Activated CD8-positive, alpha-beta T cell treated with anti-CD3 and anti-CD28 coated beads, Interleukin-2, amount 10 ng/mL, durations not matched to agents 7 days and 5 days (primary cell): ENCODE results near the gene SPON1. TPM values are rescaled to one million over a fixed set of nuclear protein-coding genes. Genes with fewer than 3 reads are reported as not detected.
"Not testable (repeated sequence)": the region's sequence is repeated elsewhere in the genome, so short reads cannot be mapped to it uniquely, and the experiment has no call there.

Source experiments
- ATAC-seq: fragments of 150-1000 bp; cut with Tn5 transposase; one replicate; pipeline ENCODE4 v1.10.0; 2021; ENCODE audit warnings: moderate library complexity
- CTCF ChIA-PET: fragments of 350-600 bp; sonication (Branson Sonifier 250); formaldehyde crosslinking; loops from one replicate; lab custom pipeline; 2021; ENCODE audit warnings: antibody characterized with exemption; lab: Charles Lee
- POLR2A ChIA-PET: fragments of 350-600 bp; sonication (Branson Sonifier 250); formaldehyde crosslinking; loops from one replicate; lab custom pipeline; 2021; ENCODE audit warnings: antibody characterized with exemption; lab: Charles Lee
- DNase-seq: peaks from one replicate; pipeline ENCODE4 v3.0.0-alpha.2; 2020
- H3K27ac Mint-ChIP-seq: one replicate; pipeline ENCODE4 v1.8.0; 2021; ENCODE audit warnings: mild to moderate bottlenecking, mixed read lengths
- H3K27me3 Mint-ChIP-seq: one replicate; pipeline ENCODE4 v1.8.0; 2021; ENCODE audit warnings: low read depth, mixed read lengths
- H3K36me3 Mint-ChIP-seq: one replicate; pipeline ENCODE4 v1.8.0; 2021; ENCODE audit warnings: low read depth, mixed read lengths
- H3K4me1 Mint-ChIP-seq: one replicate; pipeline ENCODE4 v1.8.0; 2021; ENCODE audit warnings: low read depth, mixed read lengths
- H3K4me3 Mint-ChIP-seq: one replicate; pipeline ENCODE4 v1.8.0; 2021; ENCODE audit warnings: mild to moderate bottlenecking, mixed read lengths
- H3K9me3 Mint-ChIP-seq: one replicate; pipeline ENCODE4 v1.8.0; 2022; ENCODE audit warnings: mixed read lengths; ENCODE audit not compliant: insufficient read depth
- total RNA-seq, 2 experiments: library from RNA; stranded (reverse); gene quantifications; one replicate each; pipeline ENCODE4 v1.2.3, GENCODE V29; 2021

The SPON1 gene
- under 1 TPM; 0.42 to 0.47 TPM for total RNA-seq

- no peaks in the 10 kb centered on the region for H3K9me3 Mint-ChIP-seq
- H3K27ac Mint-ChIP-seq: peak within 1 kb of the TSS; percentile 14
- ATAC-seq (peak; percentile 82), DNase-seq (peak; percentile 59)
- H3K4me1 Mint-ChIP-seq: peaks cover 11% of the 10 kb centered on the region
- no peaks in the 10 kb centered on the region for H3K36me3 Mint-ChIP-seq
- CTCF ChIA-PET: interaction anchor here (0.6 to 5.8 kb wide), 9 partner anchors 10 to 492 kb away, joined by 3 to 37 read pairs (median 5); no protein-coding TSS in a partner anchor
- peaks cover 72% of the 10 kb centered on the region for H3K27me3 Mint-ChIP-seq
- POLR2A ChIA-PET: no interaction called here
- H3K4me3 Mint-ChIP-seq: peak within 1 kb of the TSS; percentile 59
Measured at GRCh38 chr11:13962562-13963168, at the start of gene SPON1. TSS of gene SPON1 (plus strand) at chr11:13962723. CDS start at chr11:13962905, 182 bp downstream.

- no peak overlapping the region for H3K27ac Mint-ChIP-seq
- POLR2A ChIA-PET: no interaction called here
- H3K27me3 Mint-ChIP-seq: peaks cover 12% of the 10 kb centered on the region
- H3K9me3 Mint-ChIP-seq: no peaks in the 10 kb centered on the region
- DNase-seq (no peak), ATAC-seq (no peak)
- H3K4me1 Mint-ChIP-seq: peaks cover 5% of the 10 kb centered on the region
- no peak overlapping the region for H3K4me3 Mint-ChIP-seq
- no peaks in the 10 kb centered on the region for H3K36me3 Mint-ChIP-seq
- CTCF ChIA-PET: no interaction called here
Measured at GRCh38 chr11:13917264-13917663, 45.3 kb upstream of the SPON1 start.

GRCh38 chr11:13917904-13918303, 44.6 kb upstream of the SPON1 start:
- peaks cover 12% of the 10 kb centered on the region for H3K4me1 Mint-ChIP-seq
- H3K9me3 Mint-ChIP-seq: no peaks in the 10 kb centered on the region
- DNase-seq (no peak), ATAC-seq (no peak)
- ChIA-PET POLR2A (no interaction called here), CTCF (no interaction called here)
- H3K4me3 Mint-ChIP-seq: no peak overlapping the region
- H3K36me3 Mint-ChIP-seq: peaks cover 4% of the 10 kb centered on the region
- H3K27ac Mint-ChIP-seq: no peak overlapping the region
- H3K27me3 Mint-ChIP-seq: peaks cover 12% of the 10 kb centered on the region

GRCh38 chr11:13920756-13921155, 41.8 kb upstream of the SPON1 start:
- DNase-seq: no peak
- no peak for ATAC-seq
- H3K27ac Mint-ChIP-seq: no peak overlapping the region
- H3K4me1 Mint-ChIP-seq: peaks cover 39% of the 10 kb centered on the region
- H3K27me3 Mint-ChIP-seq: peaks cover 10% of the 10 kb centered on the region
- CTCF ChIA-PET: interaction anchor here (1.5 kb wide), 1 partner anchor 51 kb away, joined by 4 read pairs; no protein-coding TSS in a partner anchor
- H3K9me3 Mint-ChIP-seq: no peaks in the 10 kb centered on the region
- no peak overlapping the region for H3K4me3 Mint-ChIP-seq
- POLR2A ChIA-PET: no interaction called here
- H3K36me3 Mint-ChIP-seq: peaks cover 17% of the 10 kb centered on the region

- CTCF ChIA-PET: no interaction called here
Measured at GRCh38 chr11:13921545-13921944, 41.0 kb upstream of the SPON1 start.

GRCh38 chr11:13923182-13923581, 39.3 kb upstream of the SPON1 start:
- H3K4me1 Mint-ChIP-seq: peaks cover 46% of the 10 kb centered on the region
- no peak for ATAC-seq
- POLR2A ChIA-PET: no interaction called here
- peak overlapping the region; percentile 77 for H3K4me3 Mint-ChIP-seq
- H3K36me3 Mint-ChIP-seq: peaks cover 19% of the 10 kb centered on the region
- peaks cover 3% of the 10 kb centered on the region for H3K9me3 Mint-ChIP-seq
- H3K27ac Mint-ChIP-seq: peak overlapping the region; percentile 98
- peaks cover 10% of the 10 kb centered on the region for H3K27me3 Mint-ChIP-seq
- DNase-seq: no peak
- CTCF ChIA-PET: interaction anchor here (0.7 to 1.4 kb wide), 2 partner anchors 21 to 150 kb away, joined by 3 read pairs; no protein-coding TSS in a partner anchor

More at GRCh38 chr11:13921545-13921944, 41.0 kb upstream of the SPON1 start:
- no peak overlapping the region for H3K27ac Mint-ChIP-seq
- POLR2A ChIA-PET: no interaction called here
- no peaks in the 10 kb centered on the region for H3K9me3 Mint-ChIP-seq
- ATAC-seq (no peak), DNase-seq (no peak)
- H3K27me3 Mint-ChIP-seq: peaks cover 10% of the 10 kb centered on the region
- H3K4me1 Mint-ChIP-seq: peaks cover 42% of the 10 kb centered on the region
- peaks cover 17% of the 10 kb centered on the region for H3K36me3 Mint-ChIP-seq
- H3K4me3 Mint-ChIP-seq: no peak overlapping the region

GRCh38 chr11:13923716-13924650, 38.5 kb upstream of the SPON1 start:
- H3K9me3 Mint-ChIP-seq: peaks cover 6% of the 10 kb centered on the region
- ATAC-seq (peak; percentile 89), DNase-seq (peak; percentile 57)
- peaks cover 19% of the 10 kb centered on the region for H3K36me3 Mint-ChIP-seq
- CTCF ChIA-PET: interaction anchor here (0.7 to 2.1 kb wide), 6 partner anchors 11 to 151 kb away, joined by 3 to 5 read pairs (median 3); no protein-coding TSS in a partner anchor
- H3K27ac Mint-ChIP-seq: peak overlapping the region; percentile 98
- POLR2A ChIA-PET: no interaction called here
- H3K27me3 Mint-ChIP-seq: peaks cover 8% of the 10 kb centered on the region
- peak overlapping the region; percentile 77 for H3K4me3 Mint-ChIP-seq
- peaks cover 53% of the 10 kb centered on the region for H3K4me1 Mint-ChIP-seq

GRCh38 chr11:13924801-13925327, 37.7 kb upstream of the SPON1 start:
- Mint-ChIP-seq H3K4me3 (no peak overlapping the region), H3K27ac (peak overlapping the region; percentile 98), H3K36me3 (peaks cover 19% of the 10 kb centered on the region), H3K4me1 (peaks cover 58% of the 10 kb centered on the region), H3K9me3 (peaks cover 10% of the 10 kb centered on the region), H3K27me3 (peaks cover 3% of the 10 kb centered on the region)
- ChIA-PET CTCF (interaction anchor here (0.9 to 2.1 kb wide), 7 partner anchors 12 to 982 kb away, joined by 3 to 6 read pairs (median 4); no protein-coding TSS in a partner anchor), POLR2A (interaction anchor here (0.9 kb wide), 1 partner anchor 462 kb away, joined by 5 read pairs; the partner anchor contains the start of gene BTBD10)
- peak; percentile 15 for ATAC-seq
- no peak for DNase-seq

- ATAC-seq, POLR2A ChIA-PET, H3K27me3 Mint-ChIP-seq, DNase-seq, H3K27ac Mint-ChIP-seq, H3K9me3 Mint-ChIP-seq, H3K4me3 Mint-ChIP-seq: not testable (repeated sequence)
- Mint-ChIP-seq H3K36me3 (peaks cover 19% of the 10 kb centered on the region), H3K4me1 (peaks cover 58% of the 10 kb centered on the region)
- CTCF ChIA-PET: interaction anchor here (0.9 to 1.9 kb wide), 3 partner anchors 12 to 154 kb away, joined by 3 to 6 read pairs (median 4); no protein-coding TSS in a partner anchor
Measured at GRCh38 chr11:13926366-13926765, 36.2 kb upstream of the SPON1 start.

GRCh38 chr11:13926981-13927380, 35.5 kb upstream of the SPON1 start:
- H3K36me3 Mint-ChIP-seq: peaks cover 19% of the 10 kb centered on the region
- peaks cover 10% of the 10 kb centered on the region for H3K9me3 Mint-ChIP-seq
- no peaks in the 10 kb centered on the region for H3K27me3 Mint-ChIP-seq
- no peak for ATAC-seq
- no peak overlapping the region for H3K27ac Mint-ChIP-seq
- DNase-seq: no peak
- H3K4me3 Mint-ChIP-seq: no peak overlapping the region
- H3K4me1 Mint-ChIP-seq: peaks cover 53% of the 10 kb centered on the region
- POLR2A ChIA-PET: no interaction called here
- CTCF ChIA-PET: interaction anchor here (1.0 kb wide), 1 partner anchor 11 kb away, joined by 3 read pairs; no protein-coding TSS in a partner anchor

GRCh38 chr11:13927481-13927880, 35.0 kb upstream of the SPON1 start:
- Mint-ChIP-seq H3K4me1 (peaks cover 51% of the 10 kb centered on the region), H3K27ac (no peak overlapping the region)
- CTCF ChIA-PET: interaction anchor here (1.0 kb wide), 1 partner anchor 11 kb away, joined by 3 read pairs; no protein-coding TSS in a partner anchor

More at GRCh38 chr11:13927481-13927880, 35.0 kb upstream of the SPON1 start:
- Mint-ChIP-seq H3K27me3 (no peaks in the 10 kb centered on the region), H3K4me3 (no peak overlapping the region), H3K9me3 (peaks cover 10% of the 10 kb centered on the region), H3K36me3 (peaks cover 19% of the 10 kb centered on the region)
- POLR2A ChIA-PET: no interaction called here
- DNase-seq (no peak), ATAC-seq (no peak)
